ENCODE results near the gene TBC1D7. TPM values are rescaled to one million over a fixed set of nuclear protein-coding genes. Genes with fewer than 3 reads are reported as not detected.

TBC1D7 gene
- total RNA-seq, 1 experiment from 2014 or later: 45.5 TPM

- DNase-seq (ENCODE audit: low spot score): no peak
Measured at GRCh38 chr6:13300643-13301590, 27.4 kb downstream of the TBC1D7 start.

DNA sequence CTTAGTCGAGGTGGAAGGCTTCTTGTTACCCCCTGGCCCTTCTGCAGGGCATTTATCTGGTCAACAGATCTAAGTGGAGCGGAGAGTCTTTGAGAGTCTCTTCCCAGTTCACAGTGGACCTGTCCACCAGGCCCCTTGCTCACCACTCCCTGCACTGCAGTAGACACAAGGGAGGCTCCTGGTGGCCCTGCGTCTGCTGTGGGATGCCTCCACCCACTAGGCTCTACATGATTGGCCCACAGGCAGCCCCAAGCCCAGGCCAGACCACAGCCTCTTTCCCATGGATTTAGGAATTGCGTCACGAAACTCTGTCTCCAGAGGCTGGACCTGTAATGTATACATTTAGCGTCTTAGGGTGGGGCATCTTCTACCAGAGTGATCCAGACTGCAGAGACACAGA lies 28.4 kb downstream of the TBC1D7 start:
- no peak for DNase-seq (ENCODE audit: low spot score)
- in situ Hi-C loops (cut with HindIII; ENCODE audit: low sequenced_read_pairs): no loop called here

More at GRCh38 chr6:13300643-13301590, 27.4 kb downstream of the TBC1D7 start:
- in situ Hi-C loops (cut with HindIII; ENCODE audit: low sequenced_read_pairs): no loop called here

DNA sequence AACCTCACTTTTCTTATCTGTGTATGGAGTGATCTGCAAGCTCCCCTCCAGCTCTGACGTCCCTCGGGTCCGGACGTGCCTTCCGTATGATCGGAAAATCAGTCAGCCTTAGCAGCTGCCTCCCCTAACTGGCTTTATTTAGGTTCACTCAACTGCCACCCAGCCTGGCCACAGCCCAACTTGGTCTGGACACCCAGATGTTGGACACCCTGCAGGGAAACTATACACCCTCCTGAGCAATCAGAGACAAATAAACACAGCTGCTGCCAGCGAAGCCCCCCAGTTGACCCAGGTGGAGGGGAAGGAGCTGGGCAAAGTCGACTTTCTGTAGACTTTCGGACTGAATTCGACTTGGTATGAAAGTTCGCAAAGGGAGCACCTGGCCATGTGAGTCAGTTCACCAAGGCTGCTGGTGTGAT lies 28.9 kb downstream of the TBC1D7 start:
- in situ Hi-C loops (cut with HindIII; ENCODE audit: low sequenced_read_pairs): no loop called here
- DNase-seq (ENCODE audit: low spot score): no peak

- in situ Hi-C loops (cut with HindIII; ENCODE audit: low sequenced_read_pairs): no loop called here
Measured at GRCh38 chr6:13298446-13298845, 29.9 kb downstream of the TBC1D7 start.

GRCh38 chr6:13297391-13297790 lies 30.9 kb downstream of the TBC1D7 start:
- in situ Hi-C loops (cut with HindIII; ENCODE audit: low sequenced_read_pairs): no loop called here
- no peak for DNase-seq (ENCODE audit: low spot score)

More at GRCh38 chr6:13298446-13298845, 29.9 kb downstream of the TBC1D7 start:
- no peak for DNase-seq (ENCODE audit: low spot score)

- in situ Hi-C loops (cut with HindIII; ENCODE audit: low sequenced_read_pairs): no loop called here
- DNase-seq (ENCODE audit: low spot score): no peak
Measured at GRCh38 chr6:13296536-13296997, 31.8 kb downstream of the TBC1D7 start.

- in situ Hi-C loops (cut with HindIII; ENCODE audit: low sequenced_read_pairs): no loop called here
- no peak for DNase-seq (ENCODE audit: low spot score)
Measured at GRCh38 chr6:13295576-13295975, 32.8 kb downstream of the TBC1D7 start.

GRCh38 chr6:13294499-13295069 lies 33.8 kb downstream of the TBC1D7 start:
- in situ Hi-C loops (cut with HindIII; ENCODE audit: low sequenced_read_pairs): no loop called here
- DNase-seq (ENCODE audit: low spot score): no peak

GRCh38 chr6:13292774-13293173 lies 35.6 kb downstream of the TBC1D7 start:
- in situ Hi-C loops (cut with HindIII; ENCODE audit: low sequenced_read_pairs): no loop called here
- DNase-seq (ENCODE audit: low spot score): no peak

DNA sequence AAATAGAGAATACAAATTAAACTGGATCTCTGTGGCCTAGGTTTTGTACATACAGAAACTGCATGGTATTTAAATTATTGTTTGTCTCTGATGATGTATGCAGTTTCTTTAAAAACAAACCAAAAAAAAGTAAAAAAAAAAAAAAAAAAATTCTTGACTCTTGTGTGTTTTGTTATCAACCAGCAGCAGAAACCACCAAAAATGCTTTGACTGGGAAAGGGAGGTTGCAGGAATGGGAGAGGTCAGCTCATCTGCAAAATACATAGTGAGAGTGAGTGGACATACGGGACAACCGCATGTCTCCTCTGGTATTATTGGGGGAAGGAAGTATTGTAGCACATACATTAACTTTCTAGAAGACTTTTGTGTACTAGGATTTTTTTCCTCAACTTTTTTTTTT lies 38.0 kb downstream of the TBC1D7 start:
- in situ Hi-C loops (cut with HindIII; ENCODE audit: low sequenced_read_pairs): no loop called here
- DNase-seq (ENCODE audit: low spot score): no peak

DNA sequence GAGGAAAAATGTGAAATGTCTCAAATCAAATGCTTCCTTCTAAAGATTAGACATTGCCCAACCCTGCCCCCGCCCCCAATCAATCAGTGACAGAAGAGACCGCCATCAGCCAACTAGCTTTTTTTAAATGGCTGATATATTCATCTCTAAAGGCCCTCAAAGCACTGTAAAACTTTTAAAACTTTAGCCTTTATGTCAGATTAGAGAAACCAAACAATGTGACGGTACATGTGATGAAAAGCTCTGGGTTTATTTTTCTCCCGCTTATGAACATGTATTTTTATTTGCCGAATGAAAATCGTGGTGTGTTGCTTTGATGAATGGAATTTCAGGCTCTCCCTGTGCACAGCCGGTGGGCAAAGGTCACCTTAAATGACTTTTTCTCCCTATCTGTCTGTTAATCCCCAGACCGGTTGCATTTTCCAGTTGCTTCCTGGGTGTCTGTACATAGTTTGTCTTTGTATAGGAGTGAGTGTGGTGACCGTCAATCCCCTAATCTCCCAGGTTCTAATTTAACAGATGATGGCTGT lies 38.5 kb downstream of the TBC1D7 start:
- in situ Hi-C loops (cut with HindIII; ENCODE audit: low sequenced_read_pairs): no loop called here
- DNase-seq (ENCODE audit: low spot score): no peak

- in situ Hi-C loops (cut with HindIII; ENCODE audit: low sequenced_read_pairs): no loop called here
- no peak for DNase-seq (ENCODE audit: low spot score)
Measured at GRCh38 chr6:13288969-13289391, 39.4 kb downstream of the TBC1D7 start.

- in situ Hi-C loops (cut with HindIII; ENCODE audit: low sequenced_read_pairs): no loop called here
- no peak for DNase-seq (ENCODE audit: low spot score)
Measured at GRCh38 chr6:13288481-13288880, 39.9 kb downstream of the TBC1D7 start.

- no peak for DNase-seq (ENCODE audit: low spot score)
- in situ Hi-C loops (cut with HindIII; ENCODE audit: low sequenced_read_pairs): no loop called here
Measured at GRCh38 chr6:13287104-13287503, 41.2 kb downstream of the TBC1D7 start.

DNA sequence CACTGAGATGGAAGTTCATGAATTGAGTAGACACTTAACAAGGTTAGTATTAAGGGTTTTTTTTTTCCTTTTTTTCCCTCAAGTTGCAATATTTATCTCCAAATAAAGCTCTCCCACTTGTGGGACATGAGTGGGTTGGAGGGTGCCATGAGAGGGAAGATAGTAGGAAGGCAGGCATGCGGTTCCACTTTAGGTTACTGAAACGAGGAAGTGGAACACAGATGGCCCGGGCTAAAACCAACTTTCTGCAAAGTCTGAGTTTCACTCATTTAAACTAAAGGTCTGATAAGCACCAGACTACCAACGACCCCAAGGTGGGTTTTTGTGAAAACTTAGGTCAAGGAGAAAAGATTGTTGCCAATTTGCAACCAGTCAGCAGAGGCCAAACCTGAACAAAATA lies 42.2 kb downstream of the TBC1D7 start:
- in situ Hi-C loops (cut with HindIII; ENCODE audit: low sequenced_read_pairs): no loop called here
- no peak for DNase-seq (ENCODE audit: low spot score)

DNA sequence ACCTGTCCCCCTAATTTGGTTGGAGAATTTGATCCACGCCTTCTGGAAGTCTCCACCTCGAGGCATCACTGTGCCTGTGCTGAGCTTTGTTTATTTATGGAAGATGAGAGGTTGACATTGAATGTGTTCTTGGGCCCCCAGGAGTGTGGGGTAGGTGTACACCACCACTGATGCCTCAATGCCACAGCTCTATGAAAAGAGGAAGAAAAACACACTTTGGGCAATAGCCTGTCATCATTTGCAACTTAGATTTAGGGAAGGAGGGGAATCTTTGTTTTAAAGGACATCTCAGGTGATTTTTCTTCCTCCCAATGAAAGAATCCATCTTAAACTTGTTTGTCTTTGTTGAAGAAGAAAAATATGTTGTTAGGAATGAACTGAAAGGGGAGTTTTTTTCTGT lies 42.6 kb downstream of the TBC1D7 start:
- in situ Hi-C loops (cut with HindIII; ENCODE audit: low sequenced_read_pairs): no loop called here
- DNase-seq (ENCODE audit: low spot score): no peak

DNA sequence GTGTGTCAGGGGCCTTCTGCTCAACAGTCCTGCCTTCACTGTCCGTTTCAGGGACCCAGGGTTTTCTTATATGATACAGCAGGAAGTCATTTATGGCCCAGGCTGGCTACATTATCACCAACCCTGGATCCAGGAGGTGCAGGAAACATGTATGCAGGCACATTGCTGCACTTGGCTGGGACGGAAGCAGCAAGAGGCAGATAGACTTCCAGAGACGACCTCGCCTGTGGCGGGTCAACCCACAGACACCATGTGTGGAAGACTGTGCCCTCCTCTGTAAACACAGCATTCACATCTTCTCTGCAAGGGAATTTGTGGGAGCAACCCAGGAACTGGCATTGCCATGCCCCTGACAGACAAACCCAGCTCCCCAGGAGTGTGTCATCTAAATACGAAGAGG lies 43.7 kb downstream of the TBC1D7 start:
- in situ Hi-C loops (cut with HindIII; ENCODE audit: low sequenced_read_pairs): no loop called here
- no peak for DNase-seq (ENCODE audit: low spot score)

DNA sequence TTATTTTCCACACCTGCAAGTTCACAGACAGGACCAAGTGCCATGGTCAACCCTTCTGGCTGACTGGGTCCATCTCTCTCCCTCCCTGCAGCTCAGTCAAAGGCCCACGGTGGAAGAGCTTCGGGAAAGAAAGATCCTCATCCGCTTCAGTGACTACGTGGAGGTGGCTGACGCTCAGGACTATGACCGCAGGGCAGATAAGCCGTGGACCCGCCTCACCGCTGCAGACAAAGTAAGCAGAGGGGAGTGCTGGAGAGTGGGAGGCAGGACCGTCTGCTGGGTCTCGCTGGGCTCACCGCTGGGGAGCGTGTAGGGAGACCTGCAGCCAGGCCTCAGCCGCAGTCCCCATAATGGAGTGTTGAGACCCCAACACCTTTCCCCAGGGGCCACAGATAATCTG lies 45.0 kb downstream of the TBC1D7 start:
- in situ Hi-C loops (cut with HindIII; ENCODE audit: low sequenced_read_pairs): no loop called here
- no peak for DNase-seq (ENCODE audit: low spot score)

- in situ Hi-C loops (cut with HindIII; ENCODE audit: low sequenced_read_pairs): no loop called here
Measured at GRCh38 chr6:13282393-13283069, 45.8 kb downstream of the TBC1D7 start.

GRCh38 chr6:13281686-13282085 lies 46.7 kb downstream of the TBC1D7 start:
- DNase-seq (ENCODE audit: low spot score): peak; percentile 37
- in situ Hi-C loops (cut with HindIII; ENCODE audit: low sequenced_read_pairs): no loop called here

More at GRCh38 chr6:13282393-13283069, 45.8 kb downstream of the TBC1D7 start:
- no peak for DNase-seq (ENCODE audit: low spot score)
